HG02759 (cell line): ENCODE measurements around the gene DNAJB7.
"Not testable (repeated sequence)": the region's sequence is repeated elsewhere in the genome, so short reads cannot be mapped to it uniquely, and the experiment has no call there.

Experiments used
- ATAC-seq: cut with Tn5 transposase; IDR thresholded peaks from one replicate; pipeline ENCODE4 v1.9.1; 2021; ENCODE audit warnings: mild to moderate bottlenecking, moderate library complexity; ENCODE audit not compliant: unreplicated experiment

DNAJB7 gene

GRCh38 chr22:40862013-40862412 lies at the start of gene DNAJB7:
DNAJB7 (minus strand) TSS chr22:40862113; CDS start chr22:40861994, 119 bp downstream.
- ATAC-seq = no peak

- no peak for ATAC-seq
Observed at GRCh38 chr22:40908895-40909294, 47.0 kb upstream of the DNAJB7 start.

GRCh38 chr22:40904101-40904500 lies 42.2 kb upstream of the DNAJB7 start:
- no peak for ATAC-seq

GRCh38 chr22:40898850-40899357 lies 37.0 kb upstream of the DNAJB7 start:
- no peak for ATAC-seq

- ATAC-seq = no peak
Observed at GRCh38 chr22:40894417-40894816, 32.5 kb upstream of the DNAJB7 start.

- no peak for ATAC-seq
Observed at GRCh38 chr22:40890881-40891280, 29.0 kb upstream of the DNAJB7 start.

- no peak for ATAC-seq
Observed at GRCh38 chr22:40889116-40889515, 27.2 kb upstream of the DNAJB7 start.

GRCh38 chr22:40878922-40879321 lies 17.0 kb upstream of the DNAJB7 start:
- no peak for ATAC-seq

- no peak for ATAC-seq
Observed at GRCh38 chr22:40877488-40877887, 15.6 kb upstream of the DNAJB7 start.

- no peak for ATAC-seq
Observed at GRCh38 chr22:40876907-40877306, 15.0 kb upstream of the DNAJB7 start.

GRCh38 chr22:40875111-40875510 lies 13.2 kb upstream of the DNAJB7 start:
- no peak for ATAC-seq

- no peak for ATAC-seq
Observed at GRCh38 chr22:40874016-40874415, 12.1 kb upstream of the DNAJB7 start.

GRCh38 chr22:40868379-40868778 lies 6.5 kb upstream of the DNAJB7 start:
- not testable (repeated sequence) for ATAC-seq

GRCh38 chr22:40867109-40867508 lies 5.2 kb upstream of the DNAJB7 start:
- no peak for ATAC-seq

GRCh38 chr22:40862537-40862936 lies 624 bp upstream of the DNAJB7 start:
- ATAC-seq = no peak

- no peak for ATAC-seq
Observed at GRCh38 chr22:40857309-40857855, 4.5 kb downstream of the DNAJB7 start.

GRCh38 chr22:40856513-40857308 lies 5.2 kb downstream of the DNAJB7 start, which contains the start of the genes ST13 and XPNPEP3:
ST13 (minus strand) TSS chr22:40856639; CDS start chr22:40856540, 99 bp downstream.
XPNPEP3 (plus strand) TSS chr22:40857148; CDS start chr22:40857182, 34 bp downstream.
- ATAC-seq = peak; percentile 91

GRCh38 chr22:40855979-40856512 lies 5.9 kb downstream of the DNAJB7 start:
- ATAC-seq = peak; percentile 27

GRCh38 chr22:40855071-40855978 lies 6.6 kb downstream of the DNAJB7 start:
- no peak for ATAC-seq

GRCh38 chr22:40853961-40854360 lies 8.0 kb downstream of the DNAJB7 start:
- no peak for ATAC-seq

GRCh38 chr22:40853333-40853732 lies 8.6 kb downstream of the DNAJB7 start:
- no peak for ATAC-seq
